GM12801 (cell line): ENCODE data around the gene LMOD3.

ENCODE experiments used
- CTCF ChIP-seq: IDR thresholded peaks from one replicate; pipeline ENCODE4 v1.5.1; 2011; ENCODE audit warnings: control low read depth; ENCODE audit not compliant: insufficient read length; ENCODE audit errors: extremely low read depth

Gene LMOD3

GRCh38 chr3:69116162-69116561, 6.2 kb downstream of the LMOD3 start:
- no peak for TF ChIP-seq CTCF

GRCh38 chr3:69115731-69116130, 6.7 kb downstream of the LMOD3 start:
- no peak for TF ChIP-seq CTCF

- TF ChIP-seq CTCF = no peak
Measured at GRCh38 chr3:69113536-69113935, 8.9 kb downstream of the LMOD3 start.

GRCh38 chr3:69110941-69111546, 11.4 kb downstream of the LMOD3 start:
- TF ChIP-seq CTCF = no peak

GRCh38 chr3:69108811-69109210, 13.6 kb downstream of the LMOD3 start:
- TF ChIP-seq CTCF = no peak

DNA sequence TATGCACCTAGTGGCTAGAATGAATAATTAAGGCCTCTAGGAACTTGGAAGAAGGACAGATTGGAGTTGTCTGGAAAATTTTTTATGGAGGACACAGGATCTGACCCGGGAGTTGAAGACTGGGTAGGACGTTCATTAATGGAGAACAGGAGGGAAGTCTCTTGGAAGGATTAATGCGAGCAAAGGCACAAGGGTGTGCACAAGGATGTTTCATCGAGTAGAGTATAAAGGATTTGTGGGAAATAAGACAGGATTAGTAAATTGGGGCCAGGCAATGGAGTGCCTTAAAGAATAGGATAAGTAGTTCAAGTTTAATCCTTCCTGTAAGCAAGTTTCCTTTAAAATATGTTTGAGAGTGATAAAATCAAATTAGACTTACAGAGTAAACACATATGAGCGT, 14.6 kb downstream of the LMOD3 start:
- no peak for TF ChIP-seq CTCF

DNA sequence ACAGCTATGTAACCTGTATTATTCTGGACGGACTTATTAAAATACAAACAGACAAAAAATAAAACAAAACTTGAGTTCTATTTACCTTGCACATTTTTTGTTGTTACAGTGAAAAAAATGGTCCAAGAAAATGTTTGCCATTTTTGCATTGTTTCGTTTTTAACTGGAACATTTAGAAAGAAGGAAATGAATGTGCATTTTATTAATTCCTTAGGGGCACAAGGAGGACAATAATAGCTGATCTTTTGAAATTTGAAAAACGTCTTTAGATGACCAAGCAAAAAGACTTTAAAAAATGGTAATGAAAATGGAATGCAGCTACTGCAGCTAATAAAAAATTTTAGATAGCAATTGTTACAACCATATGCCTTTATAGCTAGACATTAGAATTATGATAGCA, 17.1 kb downstream of the LMOD3 start:
- no peak for TF ChIP-seq CTCF

- TF ChIP-seq CTCF = no peak
Measured at GRCh38 chr3:69104586-69104985, 17.8 kb downstream of the LMOD3 start.
